ENCODE measurements around the gene PHACTR4. TPM values are rescaled to one million over a fixed set of nuclear protein-coding genes. Genes with fewer than 3 reads are reported as not detected.
"Not testable (repeated sequence)": the region's sequence is repeated elsewhere in the genome, so short reads cannot be mapped to it uniquely, and the experiment has no call there.

The PHACTR4 gene
- total and polyA plus RNA-seq, 2 experiments from 2014 or later: 21.5 to 22.1 TPM

GRCh38 chr1:28512058-28512611, 142.6 kb downstream of the PHACTR4 start:
- H3K9me2 ChIP-seq (replicated peaks; ENCODE audit: insufficient read depth): no peaks in the 10 kb centered on the region
- H3K4me2 ChIP-seq: no peak overlapping the region
- H2AFZ ChIP-seq: no peak overlapping the region
- no peaks in the 10 kb centered on the region for H3K9me3 ChIP-seq (ENCODE audit: low read depth)
- no peak for DNase-seq (ENCODE audit: low spot score)
- 92% methylated on average over 7 of the region's 7 CpGs for WGBS (ENCODE audit: low lambda C conversion rate, missing lambda C conversion rate)
- H3K4me3 ChIP-seq: no peak overlapping the region
- peaks cover 40% of the 10 kb centered on the region for H3K79me2 ChIP-seq
- peaks cover 57% of the 10 kb centered on the region for H4K20me1 ChIP-seq (ENCODE audit: insufficient read depth, poor library complexity, severe bottlenecking)
- peaks cover 17% of the 10 kb centered on the region for H3K4me1 ChIP-seq (ENCODE audit: insufficient read depth)
- H3K27me3 ChIP-seq: no peaks in the 10 kb centered on the region
- no peak for TF ChIP-seq EZH2phosphoT487 (IDR thresholded peaks at IDR 0.05; ENCODE audit: low read depth, severe bottlenecking, unreplicated experiment)
- TF ChIP-seq, protein P1, sequence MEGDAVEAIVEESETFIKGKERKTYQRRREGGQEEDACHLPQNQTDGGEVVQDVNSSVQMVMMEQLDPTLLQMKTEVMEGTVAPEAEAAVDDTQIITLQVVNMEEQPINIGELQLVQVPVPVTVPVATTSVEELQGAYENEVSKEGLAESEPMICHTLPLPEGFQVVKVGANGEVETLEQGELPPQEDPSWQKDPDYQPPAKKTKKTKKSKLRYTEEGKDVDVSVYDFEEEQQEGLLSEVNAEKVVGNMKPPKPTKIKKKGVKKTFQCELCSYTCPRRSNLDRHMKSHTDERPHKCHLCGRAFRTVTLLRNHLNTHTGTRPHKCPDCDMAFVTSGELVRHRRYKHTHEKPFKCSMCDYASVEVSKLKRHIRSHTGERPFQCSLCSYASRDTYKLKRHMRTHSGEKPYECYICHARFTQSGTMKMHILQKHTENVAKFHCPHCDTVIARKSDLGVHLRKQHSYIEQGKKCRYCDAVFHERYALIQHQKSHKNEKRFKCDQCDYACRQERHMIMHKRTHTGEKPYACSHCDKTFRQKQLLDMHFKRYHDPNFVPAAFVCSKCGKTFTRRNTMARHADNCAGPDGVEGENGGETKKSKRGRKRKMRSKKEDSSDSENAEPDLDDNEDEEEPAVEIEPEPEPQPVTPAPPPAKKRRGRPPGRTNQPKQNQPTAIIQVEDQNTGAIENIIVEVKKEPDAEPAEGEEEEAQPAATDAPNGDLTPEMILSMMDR (IDR thresholded peaks at IDR 0.05; ENCODE audit: poor library complexity): no peak
- TF ChIP-seq EZH2 (IDR thresholded peaks at IDR 0.05; ENCODE audit: borderline replicate concordance): no peak
- peaks cover 9% of the 10 kb centered on the region for H3K36me3 ChIP-seq (replicated peaks; ENCODE audit: insufficient read depth, low read depth)
- no peak overlapping the region for H3K27ac ChIP-seq

GRCh38 chr1:28514445-28514933, 144.9 kb downstream of the PHACTR4 start:
- H3K27ac ChIP-seq; DNase-seq (ENCODE audit: low spot score); H3K4me3 ChIP-seq; H3K27me3 ChIP-seq; H3K36me3 ChIP-seq (replicated peaks; ENCODE audit: insufficient read depth, low read depth); H2AFZ ChIP-seq; H3K9me3 ChIP-seq (ENCODE audit: low read depth); H3K9me2 ChIP-seq (replicated peaks; ENCODE audit: insufficient read depth); H3K4me2 ChIP-seq: not testable (repeated sequence)
- peaks cover 12% of the 10 kb centered on the region for H3K4me1 ChIP-seq (ENCODE audit: insufficient read depth)
- H4K20me1 ChIP-seq (ENCODE audit: insufficient read depth, poor library complexity, severe bottlenecking): peaks cover 43% of the 10 kb centered on the region
- H3K79me2 ChIP-seq: peaks cover 27% of the 10 kb centered on the region
- 90% methylated on average over 13 of the region's 13 CpGs for WGBS (ENCODE audit: low lambda C conversion rate, missing lambda C conversion rate)

GRCh38 chr1:28516518-28516956, 147.0 kb downstream of the PHACTR4 start:
- H3K27ac ChIP-seq: no peak overlapping the region
- H3K9me3 ChIP-seq (ENCODE audit: low read depth): no peaks in the 10 kb centered on the region
- peaks cover 24% of the 10 kb centered on the region for H4K20me1 ChIP-seq (ENCODE audit: insufficient read depth, poor library complexity, severe bottlenecking)
- WGBS (ENCODE audit: low lambda C conversion rate, missing lambda C conversion rate): 100% methylated on average over 1 of the region's 1 CpG
- H3K4me1 ChIP-seq (ENCODE audit: insufficient read depth): peaks cover 6% of the 10 kb centered on the region
- no peak overlapping the region for H2AFZ ChIP-seq
- peaks cover 27% of the 10 kb centered on the region for H3K79me2 ChIP-seq
- DNase-seq (ENCODE audit: low spot score): no peak
- TF ChIP-seq, protein P1 (IDR thresholded peaks at IDR 0.05; ENCODE audit: poor library complexity): no peak
- no peak for TF ChIP-seq EZH2 (IDR thresholded peaks at IDR 0.05; ENCODE audit: borderline replicate concordance)
- no peak for TF ChIP-seq EZH2phosphoT487 (IDR thresholded peaks at IDR 0.05; ENCODE audit: low read depth, severe bottlenecking, unreplicated experiment)
- H3K36me3 ChIP-seq (replicated peaks; ENCODE audit: insufficient read depth, low read depth): no peaks in the 10 kb centered on the region
- H3K4me2 ChIP-seq: no peak overlapping the region
- H3K4me3 ChIP-seq: no peak overlapping the region
- no peaks in the 10 kb centered on the region for H3K27me3 ChIP-seq
- no peaks in the 10 kb centered on the region for H3K9me2 ChIP-seq (replicated peaks; ENCODE audit: insufficient read depth)

GRCh38 chr1:28517649-28517999, 148.1 kb downstream of the PHACTR4 start:
- DNase-seq (ENCODE audit: low spot score): no peak
- TF ChIP-seq, protein P1 (IDR thresholded peaks at IDR 0.05; ENCODE audit: poor library complexity): no peak
- TF ChIP-seq EZH2 (IDR thresholded peaks at IDR 0.05; ENCODE audit: borderline replicate concordance) (no peak), EZH2phosphoT487 (IDR thresholded peaks at IDR 0.05; ENCODE audit: low read depth, severe bottlenecking, unreplicated experiment) (no peak)
- H3K79me2 ChIP-seq: peaks cover 37% of the 10 kb centered on the region
- peak overlapping the region; percentile 97 for H3K4me2 ChIP-seq
- H3K36me3 ChIP-seq (replicated peaks; ENCODE audit: insufficient read depth, low read depth): no peaks in the 10 kb centered on the region
- WGBS (ENCODE audit: low lambda C conversion rate, missing lambda C conversion rate): 28% methylated on average over 7 of the region's 7 CpGs
- peak overlapping the region; percentile 1 for H2AFZ ChIP-seq
- H4K20me1 ChIP-seq (ENCODE audit: insufficient read depth, poor library complexity, severe bottlenecking): peaks cover 16% of the 10 kb centered on the region
- no peak overlapping the region for H3K4me3 ChIP-seq
- no peaks in the 10 kb centered on the region for H3K9me3 ChIP-seq (ENCODE audit: low read depth)
- peaks cover 6% of the 10 kb centered on the region for H3K4me1 ChIP-seq (ENCODE audit: insufficient read depth)
- H3K27me3 ChIP-seq: no peaks in the 10 kb centered on the region
- H3K9me2 ChIP-seq (replicated peaks; ENCODE audit: insufficient read depth): no peaks in the 10 kb centered on the region
- peak overlapping the region; percentile 90 for H3K27ac ChIP-seq
